Effector CD8-positive, alpha-beta T cell (primary cell): ENCODE results near the gene C16orf82.

ENCODE experiments used
- DNase-seq: peaks from one replicate; lab custom pipeline; 2025; lab: John Stamatoyannopoulos, UW

Gene C16orf82

DNA sequence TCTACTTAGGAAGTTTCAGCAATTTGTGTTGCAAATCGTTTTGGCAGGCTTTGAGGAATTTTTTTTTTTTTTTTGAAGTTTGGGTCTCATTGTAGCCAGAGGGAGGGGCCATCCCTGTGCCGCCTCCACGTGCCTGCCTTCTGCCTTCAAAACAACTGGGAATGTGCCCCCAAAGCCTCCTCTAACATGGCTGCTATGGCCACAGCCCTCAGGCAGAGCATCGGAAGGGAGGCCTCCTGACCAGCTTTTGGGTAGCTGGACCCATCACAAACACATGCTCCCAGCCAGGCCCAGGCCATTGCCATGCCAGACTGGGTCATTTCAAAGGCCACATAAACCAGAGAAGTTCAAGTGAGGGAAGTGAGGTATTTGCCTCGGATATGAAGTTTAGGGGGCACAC lies 21.5 kb downstream of the C16orf82 start:
- DNase-seq: no peak

GRCh38 chr16:27096375-27096774 lies 29.6 kb downstream of the C16orf82 start:
- DNase-seq: no peak

GRCh38 chr16:27097800-27098230 lies 31.1 kb downstream of the C16orf82 start:
- no peak for DNase-seq

DNA sequence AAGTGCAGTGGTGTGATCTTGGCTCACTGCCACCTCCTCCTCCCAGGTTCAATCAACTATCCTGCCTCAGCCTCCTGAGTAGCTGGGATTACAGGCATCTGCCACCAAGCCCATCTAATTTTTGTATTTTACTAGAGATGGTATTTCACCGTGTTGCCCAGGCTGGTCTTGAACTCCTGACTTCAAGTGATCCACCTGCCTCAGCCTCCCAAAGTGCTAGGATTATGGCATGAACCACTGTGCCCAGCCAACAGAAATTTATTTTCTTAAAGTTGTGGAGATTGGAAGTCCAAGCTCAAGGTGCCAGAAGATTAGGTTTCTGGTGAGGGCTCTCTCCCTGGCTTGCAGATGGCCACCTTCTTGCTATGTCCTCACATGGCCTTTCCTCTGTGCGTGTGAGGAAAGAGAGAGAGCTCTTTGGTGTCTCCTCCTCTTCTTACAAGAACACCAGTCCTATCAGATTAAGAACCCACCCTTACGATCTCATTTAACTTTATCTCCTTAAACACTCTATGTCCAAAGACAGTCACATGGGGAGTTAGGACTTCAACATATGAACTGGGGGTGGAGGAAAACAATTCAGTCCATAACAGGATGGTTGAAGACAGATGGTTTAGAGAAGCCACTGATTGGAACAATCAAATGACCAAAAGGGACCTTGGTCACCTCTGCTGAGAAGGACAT lies 31.8 kb downstream of the C16orf82 start:
- no peak for DNase-seq

- DNase-seq: no peak
Measured at GRCh38 chr16:27102701-27103575, 36.2 kb downstream of the C16orf82 start.

DNA sequence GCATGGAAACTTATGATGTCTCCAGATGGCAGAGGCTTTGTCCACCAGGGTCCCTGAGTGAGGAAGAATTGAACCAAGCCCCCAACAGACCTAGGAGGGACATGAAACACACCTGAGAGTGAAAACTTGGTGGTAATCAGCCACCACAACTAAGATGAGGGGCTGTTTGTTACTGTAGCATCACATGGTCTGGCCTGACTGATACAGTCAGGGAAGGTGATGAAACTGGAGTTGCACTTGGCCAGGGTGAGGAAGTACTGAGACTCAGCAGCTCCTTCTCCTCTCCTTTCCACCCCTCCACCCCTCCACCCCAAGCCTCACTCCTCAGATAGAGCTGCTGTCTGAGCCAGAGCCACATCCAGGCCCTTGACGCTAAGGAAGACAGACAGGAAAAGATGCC lies 37.2 kb downstream of the C16orf82 start:
- DNase-seq: no peak

DNA sequence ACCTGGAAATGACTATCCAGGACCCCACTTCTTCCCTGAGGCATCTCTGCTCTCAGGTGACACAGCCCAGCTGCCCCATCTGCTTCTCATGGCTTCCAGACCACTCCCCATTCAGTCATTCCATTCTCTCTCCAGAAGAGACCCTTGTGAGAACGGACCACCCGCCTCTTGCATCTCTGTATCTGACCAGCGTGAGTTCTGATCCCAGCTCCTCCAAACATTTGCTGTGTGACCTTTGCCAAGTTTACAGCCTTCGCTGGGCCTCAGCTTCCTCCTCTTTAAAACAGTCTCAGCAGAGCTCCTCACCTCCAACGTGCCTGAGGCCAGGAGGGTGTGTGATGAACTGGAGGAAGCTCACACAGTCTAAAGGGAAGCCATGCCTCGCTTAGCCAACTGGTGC lies 39.6 kb downstream of the C16orf82 start:
- no peak for DNase-seq

DNA sequence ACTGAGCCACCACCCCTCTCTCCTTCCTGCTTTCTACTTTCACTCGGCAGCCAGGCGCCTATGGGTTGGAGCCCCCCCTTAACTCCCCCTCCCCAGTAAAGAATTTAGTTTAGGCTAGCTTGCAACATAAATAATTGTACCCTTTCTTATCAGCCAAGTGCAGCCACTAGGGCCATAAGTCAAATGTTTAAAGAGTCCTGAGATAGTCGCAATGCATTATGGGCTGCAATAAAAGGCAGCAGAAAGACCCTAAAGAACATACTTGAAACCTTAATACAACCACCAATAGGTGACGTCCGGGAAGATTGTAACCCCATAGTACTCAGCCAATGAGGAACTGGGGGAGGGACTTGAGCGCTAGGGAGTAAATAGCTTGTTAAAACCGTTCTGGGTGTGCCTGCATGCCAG lies 40.5 kb downstream of the C16orf82 start:
- DNase-seq: no peak

- DNase-seq: no peak
Measured at GRCh38 chr16:27108051-27108770, 41.5 kb downstream of the C16orf82 start.

GRCh38 chr16:27108826-27109665 lies 42.3 kb downstream of the C16orf82 start:
- DNase-seq: no peak

DNA sequence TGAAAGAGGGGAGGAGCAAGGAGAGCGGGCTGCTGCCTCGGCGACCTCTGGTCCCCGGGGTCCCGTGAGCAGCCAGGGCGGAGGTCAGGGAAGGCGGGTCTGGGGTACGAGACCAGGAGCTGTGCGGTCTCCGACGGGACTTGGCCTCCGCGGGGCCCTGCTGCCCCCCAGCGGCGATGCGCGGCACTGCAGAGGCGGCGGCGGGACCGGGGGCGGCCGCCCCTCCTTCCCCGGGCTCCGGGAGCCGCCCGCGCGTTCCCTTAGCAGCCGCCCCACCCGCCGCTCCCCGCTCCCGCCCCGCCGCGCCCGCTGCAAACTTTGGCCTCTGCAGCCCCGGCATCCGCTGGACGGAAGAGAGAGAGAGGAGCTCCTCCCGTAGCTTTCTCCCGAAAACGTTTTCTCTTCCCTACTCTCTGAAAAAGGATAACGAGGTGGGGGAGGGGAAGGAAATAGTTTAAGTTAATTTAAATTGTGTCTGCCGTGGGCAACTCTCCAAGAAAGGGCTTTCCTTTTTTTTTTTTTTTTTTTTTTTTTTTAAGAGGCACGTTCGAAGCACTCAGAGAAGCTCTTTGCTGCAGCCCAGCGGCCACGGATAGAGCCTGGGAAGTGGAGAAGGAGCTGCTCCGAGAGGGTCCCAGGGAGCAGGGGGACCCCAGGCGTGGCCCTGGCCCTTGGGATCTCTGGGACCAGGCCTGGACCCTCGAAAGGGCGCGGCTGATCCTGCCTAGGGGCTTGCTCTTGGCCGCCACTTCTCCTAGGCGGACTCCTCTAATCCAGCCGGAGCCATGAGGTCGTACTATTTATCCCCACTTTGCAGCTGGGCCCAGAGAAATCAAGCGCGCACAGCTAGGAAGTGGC lies 43.2 kb downstream of the C16orf82 start:
- DNase-seq: peak; percentile 64

GRCh38 chr16:27110524-27110896 lies 43.8 kb downstream of the C16orf82 start:
- no peak for DNase-seq

- DNase-seq: no peak
Measured at GRCh38 chr16:27111486-27111885, 44.8 kb downstream of the C16orf82 start.

- DNase-seq: no peak
Measured at GRCh38 chr16:27112093-27112811, 45.5 kb downstream of the C16orf82 start.

GRCh38 chr16:27113341-27113841 lies 46.7 kb downstream of the C16orf82 start:
- DNase-seq: no peak

GRCh38 chr16:27114006-27114405 lies 47.3 kb downstream of the C16orf82 start:
- DNase-seq: no peak

DNA sequence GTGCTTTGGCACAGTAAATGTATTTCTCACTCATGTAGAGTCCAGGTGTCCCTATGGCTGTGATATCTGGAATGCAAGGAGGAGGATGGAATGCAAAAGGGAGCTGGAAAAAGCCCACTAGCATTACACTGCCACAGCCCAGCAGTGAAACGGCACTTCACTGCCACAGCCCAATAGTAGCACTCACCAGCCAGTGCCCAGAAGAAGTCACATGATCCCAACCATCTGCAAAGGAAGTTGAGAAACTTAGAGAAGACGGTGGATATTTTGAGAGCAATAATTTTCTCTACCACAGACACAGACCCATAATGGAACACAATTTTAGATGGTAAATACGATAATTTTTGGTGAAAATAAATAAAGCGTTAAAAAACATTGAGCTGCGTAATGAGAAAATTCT lies 51.8 kb downstream of the C16orf82 start:
- no peak for DNase-seq
